Measurements from ENCODE around the gene TRIL. TPM values are rescaled to one million over a fixed set of nuclear protein-coding genes. Genes with fewer than 3 reads are reported as not detected.

TRIL gene
- total RNA-seq, 1 experiment from 2014 or later, result 0.11 TPM

Other genes with a start within 250 kb of the TRIL start
- 35.4 and 40.5 TPM in 2 replicates for gene CPVL, start 188.2 kb upstream of the TRIL start, total RNA-seq (2014; rRNA removed; shearing (Covaris generic))
- gene CHN2, start 236.4 kb upstream of the TRIL start, total RNA-seq (2014; rRNA removed; shearing (Covaris generic)), result 15.3 and 19.8 TPM in 2 replicates